AG10803 (cell line): Measurements from ENCODE around the gene CEP112.
A peak's percentile ranks its signal among the peaks of the same experiment; 100 is the strongest.

ENCODE experiments used
- DNase-seq: peaks from one replicate; pipeline ENCODE4 v3.0.0; 2010; ENCODE audit warnings: low read depth
- H3K4me3 ChIP-seq: 2 replicates; pipeline ENCODE4 v1.5.1; 2011; ENCODE audit warnings: mild to moderate bottlenecking, low read length, control low read depth
- CTCF ChIP-seq: conservative IDR thresholded peaks from 2 replicates; pipeline ENCODE4 v1.5.1; 2011; ENCODE audit warnings: mild to moderate bottlenecking, low read length, control low read depth, inconsistent platforms

CEP112 gene

GRCh38 chr17:65674246-65675045, 517.5 kb downstream of the CEP112 start:
- TF ChIP-seq CTCF, result no peak
- peak; percentile 45 for DNase-seq
- no peak overlapping the region for H3K4me3 ChIP-seq

GRCh38 chr17:65670667-65671371, 521.1 kb downstream of the CEP112 start:
- no peak overlapping the region for H3K4me3 ChIP-seq
- no peak for DNase-seq
- no peak for TF ChIP-seq CTCF

- no peak overlapping the region for H3K4me3 ChIP-seq
- DNase-seq, result no peak
- TF ChIP-seq CTCF, result no peak
Measured at GRCh38 chr17:65668211-65668610, 523.7 kb downstream of the CEP112 start.

- no peak for TF ChIP-seq CTCF
- DNase-seq, result no peak
- H3K4me3 ChIP-seq, result no peak overlapping the region
Measured at GRCh38 chr17:65667656-65668055, 524.3 kb downstream of the CEP112 start.

- peak; percentile 36 for DNase-seq
- no peak overlapping the region for H3K4me3 ChIP-seq
- TF ChIP-seq CTCF, result no peak
Measured at GRCh38 chr17:65666876-65667321, 525.0 kb downstream of the CEP112 start.

- H3K4me3 ChIP-seq, result no peak overlapping the region
- DNase-seq, result no peak
- TF ChIP-seq CTCF, result no peak
Measured at GRCh38 chr17:65665966-65666365, 526.0 kb downstream of the CEP112 start.

- no peak for TF ChIP-seq CTCF
- no peak for DNase-seq
- H3K4me3 ChIP-seq, result no peak overlapping the region
Measured at GRCh38 chr17:65664696-65665095, 527.2 kb downstream of the CEP112 start.
